HG03196 (cell line): ENCODE data around the gene MYT1.

Source experiments
- ATAC-seq: cut with Tn5 transposase; IDR thresholded peaks from one replicate; pipeline ENCODE4 v1.9.1; 2021; ENCODE audit not compliant: unreplicated experiment

Gene MYT1

DNA sequence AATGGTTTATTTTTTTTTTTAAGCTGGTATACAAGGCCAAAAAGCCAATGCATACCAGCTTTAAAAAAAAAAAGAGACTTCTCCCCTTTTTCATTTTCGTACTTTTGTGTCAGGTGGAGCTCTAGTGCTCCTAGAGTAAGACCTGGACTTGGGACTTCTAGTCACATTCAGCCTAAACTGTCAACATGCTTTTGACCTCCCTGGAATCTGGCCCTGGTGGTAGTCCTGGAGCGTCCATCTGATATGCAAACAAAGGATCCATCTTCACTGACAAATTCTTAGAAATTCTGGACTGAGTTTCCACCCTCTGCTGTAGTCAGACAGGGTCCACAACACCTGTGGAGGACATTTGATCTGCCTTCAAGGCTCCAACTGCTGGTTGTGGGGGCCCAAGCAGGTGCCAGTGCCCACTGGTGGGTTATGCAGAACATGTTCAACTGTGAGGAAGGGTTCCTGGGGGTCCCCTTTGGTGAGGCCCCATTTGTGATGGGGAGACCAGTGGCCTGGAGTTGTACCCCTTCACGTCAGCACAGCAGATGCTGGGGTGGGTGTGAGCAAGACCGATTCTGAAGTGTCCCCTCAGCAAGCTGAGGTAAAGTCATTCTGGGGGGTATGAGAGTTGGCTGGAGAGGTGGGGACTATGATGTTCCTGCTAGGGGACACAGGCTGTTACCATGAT, 78.7 kb downstream of the MYT1 start:
- no peak for ATAC-seq

DNA sequence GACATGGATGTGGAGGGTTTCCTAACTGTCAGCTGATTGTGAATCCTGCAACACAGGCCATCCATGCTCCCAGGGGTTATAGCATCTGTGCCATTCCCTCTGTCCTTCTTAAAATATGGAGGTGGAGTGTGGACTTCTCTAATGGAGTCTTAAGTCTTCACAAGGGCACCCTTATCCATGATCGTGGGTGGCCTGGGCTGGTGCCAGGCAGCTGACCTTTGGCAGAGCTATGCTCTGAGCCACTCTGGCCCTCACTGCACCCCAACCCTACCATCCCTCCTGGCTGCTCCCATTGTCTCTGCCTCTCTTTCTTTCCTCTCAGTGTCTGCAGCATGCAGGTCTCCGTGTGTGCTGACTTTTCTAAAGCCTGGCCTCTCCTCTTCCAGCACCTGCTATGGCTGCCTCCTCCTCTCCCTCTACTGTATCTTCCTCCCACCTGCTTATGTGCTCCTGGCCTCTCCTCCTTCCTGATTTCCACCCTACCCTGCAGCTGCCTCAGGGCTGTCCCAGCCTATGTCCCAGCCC, 80.1 kb downstream of the MYT1 start:
- no peak for ATAC-seq

DNA sequence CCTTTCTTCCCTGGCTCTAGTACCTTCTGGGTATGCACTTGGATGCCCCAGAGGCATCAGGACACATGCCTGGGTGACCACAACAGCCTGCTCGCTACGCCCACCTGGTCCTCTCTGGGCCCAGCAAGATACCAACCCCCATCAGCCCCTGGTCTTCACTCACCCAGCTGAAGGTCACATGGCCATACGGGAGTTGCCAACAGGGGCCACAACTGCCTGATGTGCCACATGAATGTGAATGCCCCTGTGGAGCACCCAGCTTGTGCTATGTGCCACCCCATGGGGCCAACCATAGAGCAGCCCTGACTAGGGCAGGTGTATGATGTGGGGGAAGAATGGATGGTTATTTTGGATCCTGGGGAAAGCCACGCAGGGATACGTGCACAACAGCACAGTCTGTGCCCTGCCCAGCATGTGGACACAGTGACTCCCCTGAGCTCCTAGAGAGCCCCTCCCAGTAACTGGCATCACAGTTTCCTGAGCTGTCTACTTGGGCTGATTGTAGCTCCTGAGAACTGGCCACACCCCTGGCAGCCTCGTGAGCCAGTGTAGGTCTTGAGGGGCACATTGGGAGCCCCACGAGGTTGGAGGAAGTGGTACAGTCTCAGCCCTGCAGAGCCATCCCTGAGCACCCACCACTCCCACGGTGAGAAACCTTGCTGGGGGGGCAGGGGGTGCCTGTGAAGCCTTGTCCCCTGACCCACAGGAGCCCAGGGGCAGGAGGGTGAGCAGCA, 80.8 kb downstream of the MYT1 start:
- no peak for ATAC-seq

DNA sequence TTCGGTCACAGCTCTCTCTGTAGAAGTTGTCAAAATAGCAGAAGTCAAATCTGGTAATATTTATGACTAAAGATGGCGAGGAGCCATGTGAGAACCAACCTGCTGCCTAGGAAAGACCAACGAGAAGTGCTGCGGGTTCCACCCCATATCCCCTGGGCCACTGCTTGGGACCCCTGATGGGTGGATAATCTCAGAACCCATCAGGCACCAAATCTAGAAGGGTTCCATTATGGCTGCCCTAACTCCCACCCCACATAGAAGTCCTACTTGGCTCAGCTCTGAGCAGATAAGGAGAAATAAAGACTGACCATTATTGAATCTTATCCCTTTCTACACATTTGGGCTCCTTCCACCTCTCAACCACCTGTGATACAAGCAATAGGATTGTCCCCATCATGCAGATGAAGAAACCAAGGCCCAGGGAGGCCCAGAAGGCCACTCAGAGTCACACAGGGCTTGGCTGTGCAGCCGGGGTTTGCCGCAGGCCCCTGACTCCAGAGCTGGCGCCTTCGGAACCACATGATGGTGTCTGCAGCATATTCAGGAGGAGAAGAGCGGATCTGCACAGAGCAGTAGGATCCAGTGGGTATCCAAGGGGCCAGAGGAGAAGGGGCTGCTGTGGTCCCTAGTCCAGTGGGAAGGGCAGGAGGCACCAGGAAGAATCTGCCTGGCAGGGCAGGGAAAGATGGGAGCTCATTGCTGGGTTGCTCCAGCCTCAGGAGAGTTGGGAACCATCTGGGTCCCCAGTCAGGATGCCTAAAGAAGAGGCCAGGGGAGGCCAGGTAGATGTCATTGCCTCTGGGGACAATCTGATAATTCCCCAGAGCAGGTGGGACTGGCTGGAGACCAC, 81.7 kb downstream of the MYT1 start:
- ATAC-seq, result no peak

DNA sequence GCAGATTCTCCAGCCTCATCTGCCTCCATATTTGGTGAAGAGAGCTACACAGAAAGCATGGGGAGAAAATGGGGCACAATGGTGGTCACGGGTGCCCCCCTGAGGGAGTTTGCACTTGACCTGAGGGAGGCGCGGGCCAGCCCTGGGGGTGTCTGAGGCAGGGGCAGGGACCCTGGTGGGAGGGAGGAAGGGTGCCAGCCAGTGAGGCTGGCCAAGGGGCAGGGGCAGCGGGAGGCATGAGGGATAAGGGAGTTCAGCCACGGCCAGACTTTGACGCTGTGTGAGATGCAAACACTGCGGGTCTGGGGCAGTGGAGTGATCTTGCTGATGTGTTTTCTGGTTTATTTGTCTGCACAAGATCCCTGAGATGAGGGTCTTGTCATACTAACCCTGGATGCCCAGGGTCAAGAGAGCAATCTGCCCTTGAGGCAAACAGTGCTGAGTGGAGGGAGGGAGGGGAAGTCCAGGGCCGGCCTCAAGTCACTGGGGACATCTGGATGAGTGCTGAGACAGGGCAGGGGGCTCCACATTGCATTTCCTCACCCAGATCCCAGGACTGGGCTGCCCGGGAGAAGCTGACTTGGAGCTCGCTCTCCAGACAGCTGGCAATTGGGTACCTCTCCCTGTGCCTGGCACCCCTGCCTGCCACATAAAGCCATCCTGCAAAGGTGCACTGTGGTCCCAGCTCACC, 82.5 kb downstream of the MYT1 start:
- ATAC-seq, result no peak

DNA sequence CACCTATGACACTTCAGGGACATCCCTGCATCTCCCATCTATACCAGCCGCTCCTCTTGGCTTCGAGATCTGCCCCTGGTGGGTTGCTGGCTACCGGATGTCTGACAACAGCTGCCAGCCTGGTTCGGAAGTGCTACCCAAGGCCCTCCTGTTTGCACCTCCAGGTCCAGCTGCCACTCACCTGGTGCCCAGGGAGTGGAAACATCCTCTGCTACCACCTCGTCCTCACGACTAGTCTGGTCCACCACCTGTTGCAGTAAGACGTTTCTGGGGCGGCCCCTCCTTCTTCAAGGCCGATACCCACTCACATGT, 83.0 kb downstream of the MYT1 start:
- ATAC-seq, result no peak

DNA sequence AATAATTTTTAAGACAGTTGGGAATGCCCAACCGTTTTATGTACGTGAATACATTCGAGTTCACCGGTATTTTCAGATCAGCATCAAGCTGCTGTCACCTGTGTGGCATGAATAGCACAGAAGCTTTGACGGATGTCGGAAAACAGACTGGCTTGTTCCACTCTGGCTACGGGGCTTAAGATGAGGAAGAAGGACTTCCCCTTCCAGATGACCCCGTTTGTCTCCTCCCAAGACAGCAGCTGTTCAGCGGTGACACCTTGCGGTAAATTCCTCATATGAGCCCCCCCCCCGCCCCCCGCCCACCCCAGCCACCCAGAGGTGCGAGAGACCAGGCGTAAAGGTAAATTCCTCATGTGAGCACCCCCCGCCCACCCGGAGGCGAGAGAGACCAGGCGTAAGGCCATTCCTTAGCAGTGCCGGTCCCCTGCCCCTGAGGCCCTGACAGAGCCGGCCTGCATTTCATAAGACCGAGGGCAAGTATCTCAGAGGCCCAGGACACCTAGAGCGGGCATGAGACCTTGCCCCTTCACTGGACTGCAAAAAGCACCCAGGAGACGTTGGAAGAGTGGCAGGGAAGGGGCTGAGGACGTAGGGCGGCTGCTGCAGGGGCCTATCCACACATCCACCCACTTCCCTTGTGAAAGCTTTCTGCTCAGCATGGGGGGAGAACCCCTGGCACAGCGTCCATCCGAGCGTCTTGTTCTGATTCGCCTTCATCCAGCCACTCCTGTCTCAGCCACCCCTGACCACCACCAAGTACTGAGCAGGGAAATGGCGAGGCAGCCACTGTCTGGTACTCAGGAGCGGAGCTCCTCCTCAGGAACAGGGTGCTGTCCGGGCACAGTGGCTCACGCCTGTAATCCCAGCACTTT, 84.0 kb downstream of the MYT1 start:
- no peak for ATAC-seq

DNA sequence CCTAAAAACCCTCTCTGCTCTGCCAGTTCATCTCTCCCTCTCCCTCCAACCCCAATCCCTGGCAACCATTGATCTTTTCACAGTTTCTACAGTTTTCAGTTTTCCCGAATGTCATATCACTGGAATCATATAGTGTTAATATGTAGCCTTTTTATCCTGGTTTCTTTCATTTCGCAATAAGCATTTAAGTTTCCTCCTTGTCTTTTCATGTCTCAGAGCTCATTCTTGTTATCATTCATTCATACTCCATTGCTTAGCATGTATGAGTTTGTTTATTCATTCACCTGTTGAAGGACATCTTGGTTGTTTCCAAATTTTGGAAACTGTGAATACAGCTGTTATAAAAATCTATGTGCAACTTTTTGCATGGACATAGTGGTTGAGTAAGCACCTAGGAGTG, 85.8 kb downstream of the MYT1 start:
- ATAC-seq, result no peak

DNA sequence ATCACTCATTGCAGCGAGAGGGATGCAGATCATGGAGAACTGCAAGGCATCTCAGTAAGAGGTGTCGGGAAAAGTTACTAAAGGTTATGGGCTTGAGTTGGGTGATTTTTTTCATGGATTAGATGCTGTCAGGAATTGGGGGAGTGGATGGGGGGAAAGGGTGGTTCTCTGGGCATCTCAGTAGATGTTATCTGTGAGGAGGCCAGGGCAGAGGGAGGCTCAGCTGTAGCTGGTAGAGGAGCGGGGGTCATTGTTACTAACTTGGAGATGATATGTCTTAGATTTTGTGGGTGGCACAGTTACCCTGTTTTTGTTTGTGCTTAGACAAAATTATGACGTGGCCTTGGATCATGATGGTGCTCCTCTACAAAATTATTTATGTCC, 88.7 kb downstream of the MYT1 start:
- ATAC-seq, result no peak

DNA sequence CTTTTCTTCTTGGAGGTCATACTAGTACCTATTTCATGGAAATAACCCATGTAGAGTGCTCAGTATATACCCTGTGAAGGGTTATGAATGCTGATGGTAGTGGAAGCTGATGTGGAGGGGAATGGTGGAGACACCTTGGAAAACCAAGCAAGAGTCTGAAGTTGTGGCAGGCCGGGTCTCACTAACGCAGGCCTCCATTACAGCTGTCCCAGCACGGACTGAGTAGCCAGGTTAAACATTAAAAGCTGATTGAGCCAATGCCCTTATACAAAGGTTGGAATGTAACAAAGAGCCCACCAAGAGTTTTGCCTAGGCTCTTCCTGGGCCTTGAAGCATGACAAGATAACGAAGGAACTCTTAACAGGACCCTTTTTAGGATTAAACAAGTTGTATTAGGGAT, 89.2 kb downstream of the MYT1 start:
- ATAC-seq, result no peak

DNA sequence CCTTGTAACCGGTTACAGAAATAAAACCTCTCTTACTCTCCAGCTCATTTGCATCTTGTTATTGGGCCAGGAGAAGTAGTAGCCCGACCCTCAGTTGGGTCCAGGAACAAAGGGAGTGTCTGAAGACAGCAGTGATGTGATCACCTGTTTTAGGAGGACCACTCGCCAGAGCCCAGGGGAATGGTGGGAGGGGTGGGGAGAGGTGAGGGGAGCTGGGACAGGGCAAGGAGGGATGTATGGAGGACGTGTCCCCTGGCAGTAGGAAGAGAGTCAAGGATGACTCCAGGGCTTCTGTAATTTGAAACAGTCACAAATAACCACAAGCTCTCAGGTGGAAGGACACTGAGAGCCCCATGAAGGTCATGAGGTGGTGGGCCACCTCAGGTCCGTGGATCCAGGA, 89.9 kb downstream of the MYT1 start:
- ATAC-seq, result no peak

DNA sequence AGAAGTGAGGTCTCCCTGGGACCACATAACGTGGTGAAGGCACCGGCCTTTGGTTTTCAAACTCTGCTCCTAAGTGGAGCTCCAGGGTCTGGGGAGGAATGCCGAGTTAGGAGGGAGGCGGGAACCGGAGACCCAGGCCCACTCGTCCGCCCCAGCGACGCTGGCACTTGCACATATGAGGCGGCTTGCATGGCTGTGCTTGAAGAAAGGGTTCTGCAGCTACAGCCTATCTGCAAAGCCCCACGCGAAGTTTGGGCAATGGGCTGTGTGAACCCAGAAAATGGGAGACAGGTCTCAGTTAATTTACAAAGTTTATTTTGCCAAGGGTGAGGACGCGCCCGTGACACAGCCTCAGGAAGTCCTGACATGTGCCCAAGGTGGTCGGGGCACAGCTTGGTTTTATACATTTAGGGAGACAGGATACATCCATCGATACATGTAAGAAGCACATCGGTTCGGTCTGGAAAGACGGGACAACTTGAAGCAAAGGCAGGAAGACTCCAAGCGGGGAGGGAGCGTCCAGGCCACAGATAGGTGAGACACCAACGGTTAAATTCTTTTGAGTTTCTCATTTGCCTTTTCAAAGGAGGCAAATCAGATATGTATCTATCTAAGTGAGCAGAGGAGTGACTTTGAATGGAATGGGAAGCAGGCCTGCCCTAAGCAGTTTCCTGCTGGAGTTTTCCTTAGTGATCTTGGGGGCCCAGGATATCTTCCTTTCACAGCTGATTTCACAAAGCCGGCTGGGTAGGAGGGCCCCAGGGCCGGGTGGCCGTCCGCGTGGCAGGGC, 90.5 kb downstream of the MYT1 start:
- no peak for ATAC-seq

DNA sequence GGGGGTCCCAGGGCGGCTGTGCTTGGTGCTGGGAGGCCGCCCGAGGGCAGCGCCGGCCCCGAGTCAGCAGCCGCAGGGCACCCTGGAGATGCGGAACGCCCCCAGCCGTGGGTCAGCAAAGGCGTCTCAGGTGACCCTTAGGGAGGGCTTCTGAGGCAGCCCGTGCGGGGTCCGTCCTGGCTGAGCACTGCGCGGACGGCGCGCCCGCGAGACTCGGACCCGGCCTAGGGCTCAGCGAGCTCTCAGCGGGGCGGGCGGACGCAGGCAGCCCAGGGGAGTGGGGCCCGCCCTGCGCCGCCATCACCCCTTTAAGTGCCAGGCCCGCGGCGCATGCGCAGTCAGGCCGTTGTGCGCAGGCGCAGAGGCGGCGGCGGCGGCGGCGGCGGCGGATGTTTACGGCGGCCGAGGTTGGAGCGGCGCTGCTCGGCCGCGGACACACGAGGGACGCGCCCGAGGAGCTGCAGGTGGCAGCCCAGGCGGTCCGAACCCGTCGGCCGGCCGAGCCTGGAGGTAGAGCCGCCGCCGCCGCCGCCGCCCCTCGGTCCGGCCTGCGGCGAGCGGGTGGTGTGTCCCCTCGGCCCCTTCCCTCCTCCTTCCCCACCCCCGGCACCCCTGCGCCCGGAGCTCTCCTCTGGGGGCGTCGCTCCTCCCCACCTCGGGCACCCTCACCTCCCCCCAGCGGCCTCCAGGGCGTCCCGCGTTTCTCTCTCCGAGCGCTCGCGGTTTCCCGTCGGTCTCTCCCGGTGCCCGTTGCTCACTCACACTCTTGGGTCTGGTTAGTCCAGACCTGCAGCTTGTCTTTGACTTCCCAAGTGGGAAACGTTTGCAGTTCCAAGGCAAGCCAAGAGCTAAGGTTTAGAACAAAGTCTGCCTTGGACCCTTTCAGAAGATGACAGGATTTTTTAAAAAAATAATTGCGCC, 91.4 kb downstream of the MYT1 start, which contains the start of gene PCMTD2:
PCMTD2 (plus strand) TSS at position 388 of the 921 bp plus-strand sequence. CDS start 4,218 bp downstream, outside the sequence.
- ATAC-seq, result peak; percentile 72

DNA sequence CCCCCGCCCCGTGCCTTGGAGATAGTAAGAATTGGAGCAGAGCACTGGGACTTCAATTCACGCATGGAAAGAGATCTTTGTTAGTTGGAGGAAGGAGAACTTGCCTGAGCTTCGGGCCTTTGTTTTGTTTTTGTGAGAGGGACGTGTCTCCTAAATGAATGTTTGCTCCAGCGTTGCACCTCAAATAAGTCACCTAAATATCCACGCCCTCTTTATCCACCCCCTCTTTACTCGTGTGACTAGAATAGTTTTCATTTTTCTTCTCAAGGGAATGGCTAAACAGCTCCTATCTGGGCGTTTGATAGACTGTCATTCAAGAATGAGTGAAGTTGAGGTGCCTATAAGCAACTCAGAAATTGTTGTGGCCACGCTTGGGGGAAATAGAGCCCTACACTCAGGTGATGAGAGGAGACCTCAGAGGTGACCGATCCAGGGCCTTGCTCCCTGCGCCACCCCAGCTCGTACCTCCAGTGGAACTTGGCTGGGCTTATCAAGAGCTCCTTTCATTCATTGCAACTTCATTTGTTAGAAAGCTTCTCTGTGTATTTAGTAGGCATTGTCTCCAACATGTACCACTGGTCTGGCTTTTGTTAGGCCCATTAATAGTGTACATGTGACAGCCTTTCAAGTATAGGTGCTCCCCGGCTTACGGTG, 92.2 kb downstream of the MYT1 start:
- no peak for ATAC-seq

DNA sequence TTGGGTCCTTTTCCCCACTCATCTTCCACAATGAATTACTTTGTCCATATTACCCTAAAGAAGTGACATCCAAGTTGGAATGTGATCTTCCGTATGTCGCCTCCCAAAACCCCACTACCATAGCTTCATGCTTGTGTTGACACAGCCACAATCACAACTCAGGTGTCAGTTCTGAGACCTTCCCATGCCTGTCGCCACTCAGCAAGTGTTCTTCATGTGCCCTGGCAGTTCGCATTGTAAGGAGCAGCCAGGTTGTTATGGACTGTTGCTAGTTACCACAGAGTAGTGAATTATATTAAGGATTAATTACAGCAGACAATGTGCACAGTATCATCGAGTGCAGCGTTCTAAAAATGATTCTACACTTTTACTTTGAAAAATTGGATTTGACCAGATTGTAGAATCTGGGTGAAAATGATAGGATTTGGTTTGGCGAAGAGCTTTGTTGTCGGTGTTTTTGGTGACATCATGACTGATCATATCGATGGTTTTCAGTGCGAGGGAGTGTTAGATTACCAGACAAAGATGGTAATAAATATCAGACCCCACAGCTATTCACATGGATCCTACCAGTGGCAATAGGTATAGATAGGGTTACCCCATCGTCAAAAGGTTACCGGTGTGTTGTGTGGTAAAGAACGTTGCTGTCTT, 93.0 kb downstream of the MYT1 start:
- ATAC-seq, result no peak

DNA sequence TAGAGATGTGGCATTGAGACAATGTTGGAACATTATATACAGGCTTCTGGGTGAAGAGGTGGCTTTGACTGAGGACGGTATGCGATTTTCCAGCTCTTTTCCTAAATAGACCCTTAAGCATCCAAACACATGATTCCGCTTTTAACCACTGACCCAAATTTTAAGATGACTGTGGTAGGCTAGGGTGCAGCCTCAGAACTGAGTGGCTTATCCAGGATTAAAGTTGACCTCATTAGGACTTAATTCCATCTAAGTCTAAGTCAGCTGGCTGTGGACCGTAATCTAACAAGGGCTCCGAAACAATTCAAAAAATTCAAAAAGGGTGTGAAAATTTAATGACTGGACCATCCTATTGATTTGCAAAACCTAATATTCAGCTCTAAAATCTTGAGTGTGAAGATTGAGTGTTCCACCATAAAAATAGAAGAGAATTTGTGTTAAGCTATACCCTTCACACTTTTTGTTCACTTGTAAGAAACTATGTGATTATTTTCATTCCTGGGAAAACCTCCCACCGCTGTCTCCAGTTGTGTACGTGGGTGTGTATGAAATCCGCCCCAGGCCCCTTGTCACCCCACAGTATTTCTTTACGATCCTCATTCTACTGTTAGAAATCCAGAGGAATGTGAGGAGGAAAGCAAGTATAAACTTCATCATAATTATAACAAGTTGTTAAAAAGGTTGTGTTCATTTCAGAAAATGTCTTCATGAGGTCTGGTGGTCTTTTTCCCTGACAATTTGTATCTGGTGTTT, 94.0 kb downstream of the MYT1 start:
- no peak for ATAC-seq

DNA sequence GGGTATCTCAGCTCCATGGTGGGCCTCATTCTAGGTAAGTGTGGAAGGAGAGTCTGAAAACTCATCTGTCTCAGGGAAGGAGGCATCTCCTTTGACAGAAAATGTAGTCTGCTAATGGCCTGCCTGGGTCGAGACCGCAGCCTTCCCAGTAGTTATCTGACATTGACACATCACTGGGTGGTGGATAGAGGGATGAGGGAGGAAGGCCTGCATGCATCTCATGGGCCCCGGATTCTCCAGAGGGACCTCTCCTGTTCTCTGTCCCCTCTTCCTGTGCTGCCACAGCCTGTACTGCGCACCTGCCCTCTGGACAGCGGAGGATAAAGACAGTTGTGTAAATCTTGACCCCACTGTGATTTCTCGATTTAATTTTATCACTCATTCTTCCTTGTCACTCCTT, 96.0 kb downstream of the MYT1 start:
- ATAC-seq, result no peak
